PC-3 (cell line): Measurements from ENCODE around the gene ACTR1B.

Experiments
- CTCF ChIP-seq: fragments of 300-600 bp; sonication (generic); conservative IDR thresholded peaks from 2 replicates; pipeline ENCODE4 v1.5.1; 2017; ENCODE audit warnings: antibody characterized with exemption, low read depth, mild to moderate bottlenecking, low read length
- EZH2phosphoT487 ChIP-seq: fragments of 300-600 bp; sonication (generic); IDR thresholded peaks from 2 replicates; pipeline ENCODE4 v1.6.1; 2018; ENCODE audit warnings: mild to moderate bottlenecking, antibody characterized with exemption, low read length, borderline replicate concordance

GRCh38 chr2:97675430-97676113, 11.7 kb upstream of the ACTR1B start:
- no peak for TF ChIP-seq EZH2phosphoT487
- no peak for TF ChIP-seq CTCF
